Esophagus (tissue), 2 donors: ENCODE data around the gene RGL1. TPM values are rescaled to one million over a fixed set of nuclear protein-coding genes. Genes with fewer than 3 reads are reported as not detected.
A peak's percentile ranks its signal among the peaks of the same experiment; 100 is the strongest.
"Not testable (repeated sequence)": the region's sequence is repeated elsewhere in the genome, so short reads cannot be mapped to it uniquely, and the experiment has no call there.

Source experiments
- H3K27ac ChIP-seq, 2 donors: one replicate each; pipeline ENCODE4 v1.5.1; 2013; ENCODE audit warnings: low read depth in 2 of 2, mild to moderate bottlenecking in 2 of 2, inconsistent platforms in 1 of 2, low read length in 1 of 2, moderate library complexity in 1 of 2
- H3K27me3 ChIP-seq, 2 donors: one replicate each; pipeline ENCODE4 v1.6.1; 2013; ENCODE audit warnings: low read length in 2 of 2, control low read depth in 1 of 2, mild to moderate bottlenecking in 1 of 2; ENCODE audit not compliant: insufficient read depth in 2 of 2, control insufficient read depth in 1 of 2
- H3K36me3 ChIP-seq, 2 donors: one replicate each; pipeline ENCODE4 v1.6.1; 2013; ENCODE audit warnings: low read length in 1 of 2; ENCODE audit not compliant: control insufficient read depth in 2 of 2, insufficient read depth in 2 of 2
- H3K4me1 ChIP-seq, 2 donors: one replicate each; pipeline ENCODE4 v1.6.1; 2013; ENCODE audit warnings: low read length in 1 of 2; ENCODE audit not compliant: control insufficient read depth in 2 of 2, insufficient read depth in 2 of 2
- H3K4me3 ChIP-seq, 2 donors: one replicate each; pipeline ENCODE4 v1.5.1; 2013; ENCODE audit warnings: low read length in 2 of 2, mild to moderate bottlenecking in 2 of 2, low read depth in 1 of 2, moderate library complexity in 1 of 2
- H3K9me3 ChIP-seq, 2 donors: one replicate each; pipeline ENCODE4 v1.6.1; 2013; ENCODE audit warnings: mild to moderate bottlenecking in 2 of 2, low read depth in 1 of 2, low read length in 1 of 2, moderate library complexity in 1 of 2; ENCODE audit not compliant: control insufficient read depth in 2 of 2, insufficient read depth in 1 of 2
- whole genome bisulfite sequencing, 2 donors: extraction: QIAGEN DNeasy Blood & Tissue Kit; methylation state at CpG; one replicate each; pipeline ENCODE4 v1.1.7; 2013; 5-methylcytosine and 5-hydroxymethylcytosine counted together
- polyA plus RNA-seq, 2 donors: library from polyadenylated mRNA; stranded (reverse); fragments of 200-250 nt; gene quantifications; one replicate each; pipeline ENCODE4 v1.2.3, GENCODE V29; 2013
- donor health status: healthy with polysubstance abuse.
- donor health status: Bipolar disorder and iron deficiency.

The RGL1 gene
- polyA plus RNA-seq, 2 donors: 1.6 TPM

- no peaks in the 10 kb centered on the region for H3K36me3 ChIP-seq
- no peak overlapping the region for H3K27ac ChIP-seq
- WGBS, 2 donors: 50 to 53% methylated on average over 6 of the region's 6 CpGs
Measured at GRCh38 chr1:183783767-183784637, 20.9 kb upstream of the RGL1 start.

GRCh38 chr1:183785921-183786320 is 19.0 kb upstream of the RGL1 start:
- H3K4me3 ChIP-seq, H3K27ac ChIP-seq, H3K4me1 ChIP-seq, H3K36me3 ChIP-seq, H3K27me3 ChIP-seq, H3K9me3 ChIP-seq: not testable (repeated sequence)
- WGBS, 2 donors: 95% methylated on average over 3 of the region's 3 CpGs

More at GRCh38 chr1:183783767-183784637, 20.9 kb upstream of the RGL1 start:
- Histone ChIP-seq H3K4me1 (peaks cover 0 to 4% of the 10 kb centered on the region in 2 donors), H3K27me3 (no peaks in the 10 kb centered on the region), H3K9me3 (no peaks in the 10 kb centered on the region), H3K4me3 (no peak overlapping the region)

- 81 to 86% methylated on average over 2 of the region's 2 CpGs for WGBS, 2 donors
- Histone ChIP-seq H3K27me3 (no peaks in the 10 kb centered on the region), H3K4me1 (peaks cover 0 to 4% of the 10 kb centered on the region in 2 donors), H3K9me3 (no peaks in the 10 kb centered on the region), H3K27ac (no peak overlapping the region), H3K4me3 (no peak overlapping the region), H3K36me3 (no peaks in the 10 kb centered on the region)
Measured at GRCh38 chr1:183787704-183788103, 17.2 kb upstream of the RGL1 start.

DNA sequence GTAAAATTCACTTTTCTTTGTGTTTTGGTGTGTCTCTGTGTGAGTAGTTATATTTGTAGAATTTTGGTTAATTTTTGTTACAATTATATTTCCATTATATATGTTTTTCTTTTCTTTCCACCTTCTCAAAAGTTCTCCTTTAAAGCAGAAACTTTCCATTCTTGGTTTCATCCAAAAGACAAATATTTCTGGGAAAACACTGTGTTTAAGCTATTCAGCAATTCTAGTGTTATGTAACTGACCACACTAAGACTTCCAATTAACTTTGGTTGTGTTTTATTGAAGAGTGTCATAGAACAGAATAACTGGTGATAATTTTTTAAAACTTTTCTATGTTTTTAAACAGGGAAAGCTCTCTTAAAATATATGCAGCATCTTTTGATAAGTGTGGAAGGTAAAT is 13.6 kb upstream of the RGL1 start:
- no peaks in the 10 kb centered on the region for H3K36me3 ChIP-seq
- no peaks in the 10 kb centered on the region for H3K4me1 ChIP-seq
- no peaks in the 10 kb centered on the region for H3K27me3 ChIP-seq
- H3K4me3 ChIP-seq: no peak overlapping the region
- no peak overlapping the region for H3K27ac ChIP-seq
- H3K9me3 ChIP-seq: no peaks in the 10 kb centered on the region

DNA sequence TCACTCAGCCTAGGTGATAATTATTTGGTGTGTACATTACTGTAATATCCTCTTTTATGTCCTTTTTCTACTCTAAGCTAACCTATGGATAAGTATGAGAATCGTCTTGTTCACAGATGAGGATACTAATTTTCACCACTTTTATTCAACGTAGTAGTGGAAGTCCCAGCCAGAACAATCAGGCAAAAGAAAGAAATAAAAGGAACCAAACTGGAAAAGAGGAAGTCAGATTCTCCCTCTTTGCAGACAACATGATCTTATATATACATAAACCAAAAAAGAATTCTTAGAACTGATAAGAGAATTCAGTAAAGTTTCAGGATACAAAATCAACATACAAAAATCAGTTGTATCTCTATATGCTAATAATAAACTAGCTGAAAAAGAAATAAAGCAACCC is 12.6 kb upstream of the RGL1 start:
- H3K27me3 ChIP-seq: no peaks in the 10 kb centered on the region
- H3K36me3 ChIP-seq: no peaks in the 10 kb centered on the region
- no peak overlapping the region for H3K27ac ChIP-seq
- no peaks in the 10 kb centered on the region for H3K4me1 ChIP-seq
- H3K4me3 ChIP-seq: no peak overlapping the region
- 73 to 87% methylated on average over 2 of the region's 2 CpGs for WGBS, 2 donors
- no peaks in the 10 kb centered on the region for H3K9me3 ChIP-seq

DNA sequence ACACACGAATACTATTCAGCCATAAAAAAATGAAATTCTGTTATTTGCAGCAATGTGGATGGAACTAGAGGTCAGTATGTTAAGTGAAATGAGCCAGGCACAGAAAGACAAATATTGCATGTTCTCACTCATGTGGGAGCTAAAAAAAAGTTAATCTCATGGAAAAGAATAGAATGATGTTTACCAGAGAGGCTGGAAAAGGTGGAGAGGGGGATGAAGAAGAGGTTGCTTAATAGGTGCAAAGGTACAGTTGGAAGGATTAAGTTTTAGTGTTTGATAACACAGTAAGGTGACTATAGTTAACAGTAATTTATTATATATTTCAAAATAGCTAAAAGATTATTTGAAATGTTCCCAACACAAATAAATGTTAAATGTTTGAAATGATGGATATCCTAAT is 10.8 kb upstream of the RGL1 start:
- Histone ChIP-seq H3K27me3 (no peaks in the 10 kb centered on the region), H3K4me1 (no peaks in the 10 kb centered on the region), H3K4me3 (no peak overlapping the region), H3K9me3 (no peaks in the 10 kb centered on the region), H3K27ac (no peak overlapping the region), H3K36me3 (no peaks in the 10 kb centered on the region)
- 68 to 75% methylated on average over 1 of the region's 1 CpG for whole genome bisulfite sequencing, 2 donors

GRCh38 chr1:183800449-183800848 is 4.5 kb upstream of the RGL1 start:
- Histone ChIP-seq H3K4me1 (no peaks in the 10 kb centered on the region), H3K9me3 (peaks cover 0 to 3% of the 10 kb centered on the region in 2 donors), H3K4me3 (no peak overlapping the region), H3K36me3 (no peaks in the 10 kb centered on the region), H3K27ac (no peak overlapping the region), H3K27me3 (no peaks in the 10 kb centered on the region)
- 68 to 86% methylated on average over 1 of the region's 1 CpG for WGBS, 2 donors

- no peak overlapping the region for H3K4me3 ChIP-seq
- H3K27me3 ChIP-seq: no peaks in the 10 kb centered on the region
- WGBS, 2 donors: 98 to 99% methylated on average over 2 of the region's 2 CpGs
- H3K4me1 ChIP-seq: no peaks in the 10 kb centered on the region
- peaks cover 0 to 3% of the 10 kb centered on the region in 2 donors for H3K9me3 ChIP-seq
- no peak overlapping the region for H3K27ac ChIP-seq
- no peaks in the 10 kb centered on the region for H3K36me3 ChIP-seq
Measured at GRCh38 chr1:183801649-183802048, 3.3 kb upstream of the RGL1 start.

DNA sequence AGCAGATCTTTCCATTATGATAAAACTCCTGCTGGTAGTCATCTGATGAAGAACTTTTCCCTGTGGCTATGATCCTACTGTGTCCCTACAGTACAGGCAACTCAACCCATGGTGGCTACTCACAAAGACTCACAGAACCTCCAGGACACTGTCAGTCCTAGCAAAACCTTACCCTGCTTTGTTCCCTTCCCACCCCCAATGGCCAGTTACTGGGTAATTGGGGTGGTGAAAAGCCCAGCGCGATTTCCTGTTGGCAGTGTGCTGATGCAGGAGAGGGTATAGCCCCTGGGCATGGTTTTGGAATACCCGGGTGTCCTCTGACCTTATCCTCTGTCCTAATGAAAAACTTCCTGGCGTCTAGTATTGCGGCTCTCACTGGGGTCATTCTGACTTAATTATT is 533 bp upstream of the RGL1 start:
- peak overlapping the region in 1 of 2 donors; percentile 74 for H3K4me3 ChIP-seq
- 38 to 39% methylated on average over 5 of the region's 5 CpGs for WGBS, 2 donors
- peaks cover 0 to 3% of the 10 kb centered on the region in 2 donors for H3K9me3 ChIP-seq

GRCh38 chr1:183806125-183806524 is 1.2 kb downstream of the RGL1 start:
- Histone ChIP-seq H3K9me3 (peaks cover 0 to 3% of the 10 kb centered on the region in 2 donors), H3K36me3 (no peaks in the 10 kb centered on the region), H3K4me3 (peak overlapping the region in 1 of 2 donors; percentile 27), H3K27me3 (no peaks in the 10 kb centered on the region), H3K27ac (peak overlapping the region in 1 of 2 donors; percentile 17), H3K4me1 (peaks cover 2% of the 10 kb centered on the region in 2 donors)
- WGBS, 2 donors: 19 to 30% methylated on average over 4 of the region's 4 CpGs

More for the DNA sequence above, 533 bp upstream of the RGL1 start:
- H3K4me1 ChIP-seq: peaks cover 0 to 2% of the 10 kb centered on the region in 2 donors
- peak overlapping the region; percentile 77 to 87 for H3K27ac ChIP-seq
- H3K36me3 ChIP-seq: no peaks in the 10 kb centered on the region
- no peaks in the 10 kb centered on the region for H3K27me3 ChIP-seq
